GM18870 (cell line): ENCODE results near the gene HMX1.

ENCODE experiments used
- ATAC-seq: cut with Tn5 transposase; IDR thresholded peaks from one replicate; pipeline ENCODE4 v1.9.1; 2021; ENCODE audit warnings: moderate library complexity; ENCODE audit not compliant: unreplicated experiment

The HMX1 gene

GRCh38 chr4:8869002-8869897 lies 2.4 kb downstream of the HMX1 start:
- no peak for ATAC-seq

GRCh38 chr4:8868321-8869001 lies 3.2 kb downstream of the HMX1 start:
- ATAC-seq = no peak

DNA sequence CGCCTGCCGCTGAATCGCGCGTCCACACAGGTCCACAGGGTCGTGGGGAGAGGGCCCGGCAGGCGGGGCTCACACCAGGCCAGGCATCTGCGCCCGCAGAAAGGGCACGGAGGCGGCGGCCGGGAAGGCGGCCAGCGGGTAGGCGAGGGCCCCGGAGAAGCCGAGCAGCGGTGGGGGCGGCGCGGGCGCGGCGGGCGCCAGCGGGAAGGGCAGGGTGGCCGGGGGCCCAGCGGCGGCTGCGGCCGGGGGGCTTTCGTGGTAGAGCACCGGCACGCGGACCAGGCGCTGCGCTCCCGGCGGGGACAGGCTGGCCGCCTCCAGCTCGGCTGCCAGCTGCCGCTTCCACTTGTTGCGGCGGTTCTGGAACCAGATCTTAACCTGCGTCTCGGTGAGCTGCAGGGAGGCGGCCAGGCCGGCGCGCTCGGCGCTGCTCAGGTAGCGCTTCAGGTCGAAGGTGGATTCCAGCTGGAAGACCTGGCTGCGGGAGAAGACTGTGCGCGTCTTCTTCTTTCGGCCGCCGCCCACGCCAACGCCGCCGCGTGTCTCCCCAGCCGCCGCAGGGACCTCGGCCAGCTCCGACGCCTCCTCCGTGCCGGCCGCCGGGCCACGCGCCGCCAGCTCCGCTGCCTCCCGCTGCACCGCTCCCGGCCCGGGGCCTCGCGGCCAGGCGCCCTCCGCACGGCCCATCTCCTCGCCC lies 3.9 kb downstream of the HMX1 start:
- ATAC-seq = no peak

DNA sequence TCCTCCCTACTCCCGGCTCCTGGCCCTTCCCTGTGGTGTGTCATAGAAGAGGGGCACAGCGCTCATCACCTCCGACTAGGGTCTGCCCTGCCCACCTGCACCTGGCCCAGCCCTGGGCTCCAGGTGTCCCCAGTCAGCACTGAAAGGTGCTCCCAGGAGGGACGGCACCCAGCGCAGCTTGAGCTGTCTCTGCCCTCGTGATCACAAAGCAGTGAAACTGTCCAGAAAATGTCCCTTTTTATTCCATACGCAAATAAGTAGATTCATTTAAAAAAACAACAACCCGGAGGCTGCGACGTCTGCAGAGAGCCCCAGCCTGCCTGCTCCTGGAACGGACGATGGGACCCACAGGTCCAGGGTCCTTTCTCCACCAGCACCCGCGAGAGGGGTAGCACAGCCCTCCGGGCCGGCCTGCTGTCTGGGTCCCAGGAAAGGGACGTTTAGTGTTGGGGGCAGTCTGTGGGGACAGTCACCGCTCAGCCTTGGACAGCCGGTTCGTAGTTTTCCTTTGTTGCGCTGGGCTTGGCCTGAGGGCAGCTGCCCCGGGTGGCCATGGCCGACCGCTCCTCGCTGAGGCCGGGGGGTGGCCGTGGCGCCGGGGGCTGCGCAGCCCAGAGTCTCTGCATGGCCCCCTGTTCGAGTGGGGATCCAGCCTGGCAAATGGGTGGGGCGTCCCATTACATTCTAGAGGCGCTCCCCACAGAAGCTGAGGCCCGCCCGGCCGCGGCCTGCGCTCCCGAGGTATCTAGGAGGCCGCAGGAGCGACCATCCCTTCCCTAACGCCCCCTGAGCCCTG lies 4.6 kb downstream of the HMX1 start:
- no peak for ATAC-seq

DNA sequence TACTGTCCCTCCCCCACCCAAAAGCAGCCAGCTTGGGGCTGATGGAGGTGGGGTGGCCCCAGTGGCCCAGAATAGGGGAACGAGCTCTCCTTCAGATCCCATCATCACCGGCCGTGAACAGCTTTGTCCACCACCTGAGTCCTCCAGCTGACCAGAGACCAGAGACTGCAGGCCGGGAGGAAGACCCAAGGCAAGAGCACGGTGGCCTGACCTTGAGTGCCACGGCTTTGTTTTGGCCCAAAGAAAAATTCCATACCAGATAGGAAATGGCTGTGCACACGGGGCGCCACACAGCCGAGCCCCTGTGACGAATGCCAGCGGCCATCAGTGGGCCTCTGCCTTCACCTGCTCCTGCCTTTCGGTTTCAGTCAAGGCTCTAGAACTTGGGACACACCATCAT lies 5.2 kb downstream of the HMX1 start:
- ATAC-seq = no peak

DNA sequence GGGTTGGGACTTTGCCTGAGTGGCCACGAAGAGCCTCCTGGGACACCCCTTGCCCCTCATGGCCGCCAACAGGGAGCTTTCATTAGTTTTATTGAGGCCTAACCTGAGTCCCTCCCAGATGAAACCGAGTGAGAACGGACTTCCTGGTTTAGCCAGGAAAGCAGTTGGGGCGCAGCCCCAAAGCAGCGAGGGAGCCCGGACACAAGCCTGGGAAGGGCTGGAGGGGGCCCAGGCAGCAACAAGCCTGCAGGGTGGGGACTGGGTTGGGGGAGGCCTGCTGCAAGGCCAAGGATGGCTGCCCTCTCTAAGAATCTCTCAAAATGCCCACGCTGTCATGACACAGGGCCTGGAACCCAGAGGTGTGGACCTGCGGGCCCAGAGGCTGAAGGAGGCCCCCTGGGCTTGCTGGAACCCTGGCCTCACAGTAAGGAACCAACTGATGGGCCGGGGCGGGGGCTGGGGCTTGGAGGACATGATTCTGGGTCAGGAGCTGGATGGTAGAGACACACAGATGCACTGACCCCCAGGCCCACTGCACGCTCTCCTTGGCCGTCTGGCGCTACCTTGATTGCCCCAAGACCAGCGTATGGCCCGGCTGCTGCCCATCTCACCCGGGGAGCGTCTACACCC lies 5.8 kb downstream of the HMX1 start:
- ATAC-seq = no peak

DNA sequence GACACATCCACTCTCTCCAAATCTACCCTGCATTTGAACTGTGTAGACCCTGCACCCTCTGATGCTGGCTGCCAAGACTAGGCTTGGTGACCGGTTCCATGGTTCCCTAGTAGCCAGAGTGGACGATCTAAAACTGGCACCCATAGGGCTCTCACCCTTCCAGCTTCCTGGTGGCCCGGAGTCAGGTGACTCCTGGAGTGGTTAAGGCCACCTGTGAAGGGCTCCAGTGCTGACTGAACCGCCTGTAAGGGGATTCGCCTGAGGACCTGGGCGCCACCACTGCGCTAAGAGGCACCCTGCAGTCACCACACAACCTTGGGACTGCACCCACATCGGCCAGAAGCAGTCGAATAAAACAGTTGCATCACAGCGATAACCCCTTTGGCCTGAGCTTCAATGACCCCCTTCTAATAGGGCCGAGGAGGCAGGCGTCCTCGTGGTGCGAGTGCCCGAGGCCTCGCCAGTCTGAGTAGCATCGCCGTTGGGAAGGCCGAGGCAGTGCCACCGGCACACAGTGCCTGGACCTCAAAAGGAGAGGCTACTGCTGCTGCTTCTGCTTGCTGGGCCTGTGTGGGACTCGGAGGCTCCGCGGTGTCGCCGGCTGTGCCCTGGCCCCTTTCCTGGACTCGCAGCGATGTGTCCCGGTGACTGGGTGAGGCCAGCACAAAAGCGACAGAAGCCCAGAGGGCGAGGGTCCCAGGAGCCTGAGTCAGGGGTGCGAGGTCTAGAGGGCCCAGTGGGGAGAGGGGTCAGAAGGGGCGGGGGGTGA lies 6.5 kb downstream of the HMX1 start:
- no peak for ATAC-seq

- ATAC-seq = no peak
These were observed 7.7 kb downstream of the HMX1 start for GRCh38 chr4:8863686-8864682.

- ATAC-seq = no peak
These were observed 8.6 kb downstream of the HMX1 start for GRCh38 chr4:8862800-8863685.

- no peak for ATAC-seq
These were observed 9.3 kb downstream of the HMX1 start for GRCh38 chr4:8862334-8862733.

DNA sequence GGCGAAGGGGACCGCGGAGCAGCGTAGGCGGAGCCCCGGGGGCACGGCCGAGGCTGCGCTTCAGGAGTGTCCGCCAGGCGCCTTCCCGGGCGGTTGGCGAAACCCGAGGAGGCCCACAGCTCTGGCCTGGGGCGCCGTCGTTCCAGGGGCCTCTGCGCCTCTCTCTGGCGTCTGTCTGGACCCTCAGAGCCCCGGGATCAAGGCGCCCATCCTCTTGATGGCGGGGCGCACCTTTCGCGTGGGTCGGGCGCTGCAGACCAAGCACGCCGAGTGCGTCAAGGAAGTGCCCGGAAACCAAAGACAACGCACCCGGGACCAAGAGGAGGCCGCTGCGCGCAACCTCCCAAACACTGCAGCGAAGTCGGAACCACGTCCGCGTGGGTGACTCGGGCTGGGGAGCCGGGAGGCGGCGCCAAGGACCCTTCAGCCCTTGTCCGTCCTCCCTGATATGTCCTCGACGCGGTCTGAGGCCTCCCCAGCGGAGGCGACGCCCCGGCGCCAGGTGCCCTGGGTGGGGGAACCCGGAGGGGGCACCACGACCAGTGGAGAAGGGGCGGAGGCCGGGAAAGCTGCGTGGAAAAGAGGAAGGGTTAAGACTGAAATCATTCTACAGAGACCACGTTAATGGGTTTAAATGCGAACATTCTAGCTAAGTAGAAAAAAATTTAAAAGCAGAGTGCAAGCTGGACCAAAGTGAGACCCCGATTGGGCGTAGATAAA lies 9.9 kb downstream of the HMX1 start:
- no peak for ATAC-seq

- no peak for ATAC-seq
These were observed 10.6 kb downstream of the HMX1 start for GRCh38 chr4:8860892-8861575.

GRCh38 chr4:8860096-8860891 lies 11.3 kb downstream of the HMX1 start:
- ATAC-seq = no peak

- no peak for ATAC-seq
These were observed 12.0 kb downstream of the HMX1 start for GRCh38 chr4:8859550-8860095.

DNA sequence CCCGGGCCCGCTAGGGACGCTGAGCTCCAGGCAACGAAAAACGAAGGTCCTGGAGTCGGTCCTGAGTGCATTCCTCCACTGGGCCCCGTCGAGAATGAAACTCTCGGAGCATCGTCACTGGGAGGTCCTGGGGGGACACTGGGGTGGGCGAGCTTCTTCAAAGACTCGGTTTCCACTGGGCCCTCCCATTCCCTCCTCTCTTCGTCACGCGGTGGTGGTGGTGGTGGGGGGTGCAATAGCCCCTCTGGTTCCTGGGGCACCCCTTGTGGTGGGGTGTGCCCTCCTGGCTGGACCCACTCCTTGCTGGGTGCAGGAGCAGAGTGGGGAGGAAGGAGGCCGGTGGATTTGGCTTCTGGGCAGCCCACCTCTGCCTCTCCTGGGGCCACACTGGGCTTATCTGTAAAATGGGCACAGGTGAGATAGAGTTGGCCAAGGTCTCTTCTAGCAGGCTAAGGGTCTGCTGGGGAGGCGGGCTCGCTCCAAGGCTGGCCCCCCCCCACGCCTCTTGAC lies 12.9 kb downstream of the HMX1 start:
- no peak for ATAC-seq
